Stimulated activated CD4-positive, alpha-beta T cell treated with anti-CD3 and anti-CD28 coated beads, Interleukin-2, amount 100 ng/mL, for 24 hours (primary cell): ENCODE results near the gene GRK4.
A peak's percentile ranks its signal among the peaks of the same experiment; 100 is the strongest.
"Not testable (repeated sequence)": the region's sequence is repeated elsewhere in the genome, so short reads cannot be mapped to it uniquely, and the experiment has no call there.

Experiments used
- DNase-seq, 2 donors: peaks; one replicate each; pipeline ENCODE4 v3.0.0-alpha.2; 2020

The GRK4 gene

DNA sequence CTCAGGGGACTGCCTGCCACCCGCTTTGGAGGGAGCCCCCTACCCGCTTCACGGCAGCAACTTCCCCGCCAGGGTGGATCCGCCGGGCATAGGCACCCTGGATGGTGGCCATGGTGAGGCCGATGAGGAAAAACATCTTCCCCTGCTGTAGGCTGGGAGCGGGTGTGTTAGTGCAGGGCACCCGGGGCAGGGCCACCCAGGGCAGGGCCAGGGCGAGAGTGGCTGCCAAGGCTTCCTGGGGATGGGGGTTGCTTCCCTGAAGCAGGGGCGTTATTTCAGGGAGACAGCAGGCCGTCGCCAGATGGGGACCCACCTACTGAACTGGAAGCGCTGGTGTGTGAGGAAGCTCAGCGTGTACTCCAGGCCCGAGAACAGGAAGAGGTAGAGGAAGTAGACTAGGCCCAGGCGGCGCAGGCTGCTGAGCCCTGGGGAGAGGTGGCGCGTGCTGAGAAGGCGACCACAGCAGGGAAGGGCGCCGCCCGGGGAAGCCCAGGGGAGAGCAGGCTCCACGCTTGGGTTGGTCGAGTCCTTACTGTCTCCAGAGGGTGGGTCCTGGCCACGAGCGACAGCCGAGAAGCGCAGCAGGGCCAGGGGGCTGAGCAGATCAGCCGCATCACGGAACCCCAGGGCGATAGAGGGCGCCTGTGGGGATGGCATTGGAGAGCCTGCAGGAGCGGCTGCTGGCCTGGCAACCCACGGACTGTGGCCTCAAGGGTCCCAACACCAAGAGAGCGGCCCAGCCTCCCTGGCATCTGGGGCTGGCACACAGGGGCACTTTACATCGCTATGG lies 31.7 kb upstream of the GRK4 start:
- DNase-seq: peak; percentile 51 to 62

DNA sequence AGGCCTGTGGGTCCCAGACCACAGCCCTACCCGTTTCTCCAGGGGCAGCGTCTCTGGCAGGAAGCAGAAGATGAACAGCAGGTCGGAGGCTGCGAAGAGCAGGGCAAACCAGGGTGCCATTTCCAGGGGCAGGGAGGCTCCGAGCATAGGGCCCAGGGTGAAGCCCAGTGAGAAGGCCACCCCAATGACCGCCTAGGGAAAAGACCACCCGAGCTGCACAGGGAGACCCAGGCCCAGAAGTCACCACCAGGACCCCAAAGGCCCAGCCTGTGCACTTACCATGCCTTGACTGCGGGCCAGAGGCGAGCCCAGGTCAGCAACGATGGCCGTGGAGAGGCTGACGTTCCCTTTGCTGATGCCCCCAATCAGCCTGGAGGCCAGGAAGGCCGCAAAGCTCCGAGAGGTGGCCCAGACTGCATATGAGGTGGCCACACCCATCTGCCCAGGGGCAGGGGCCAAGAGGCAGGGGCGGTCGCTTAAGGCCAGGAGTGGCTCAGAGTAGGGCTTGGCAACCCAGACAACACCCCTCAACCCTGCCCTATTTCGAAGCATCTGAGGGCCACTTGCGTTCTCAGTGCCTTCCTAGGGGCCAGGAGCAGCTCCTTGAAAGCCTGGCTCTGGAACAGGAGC lies 30.9 kb upstream of the GRK4 start:
- no peak for DNase-seq

DNA sequence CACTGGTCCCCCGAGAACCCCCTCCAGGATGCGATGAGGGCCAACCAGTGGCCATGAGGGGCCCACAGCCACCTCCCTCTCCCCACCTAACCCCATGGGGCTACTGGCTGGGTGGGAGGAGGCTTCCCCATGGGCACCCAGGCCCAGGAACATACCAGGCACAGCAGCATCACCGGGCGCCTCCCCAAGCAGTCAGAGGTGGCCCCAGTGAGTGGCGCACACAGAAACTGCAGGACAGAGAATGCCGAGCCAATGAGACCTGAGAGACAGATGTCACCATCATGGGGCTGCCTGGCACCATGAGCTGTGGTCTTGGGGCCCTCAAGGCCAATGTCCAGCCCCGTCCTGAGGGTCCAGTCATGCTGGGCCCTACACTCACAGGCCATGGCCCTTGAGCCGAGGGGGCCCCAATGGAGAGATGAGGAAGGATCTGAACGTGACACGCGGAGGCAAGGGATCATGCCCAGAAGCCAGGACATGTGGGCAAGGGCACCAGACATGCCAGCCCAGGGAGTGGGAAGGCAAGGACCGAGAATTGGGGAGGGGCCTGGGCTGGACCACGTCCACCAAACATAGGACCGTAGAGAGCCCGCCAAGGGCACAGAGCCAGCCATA lies 30.3 kb upstream of the GRK4 start:
- no peak for DNase-seq

DNA sequence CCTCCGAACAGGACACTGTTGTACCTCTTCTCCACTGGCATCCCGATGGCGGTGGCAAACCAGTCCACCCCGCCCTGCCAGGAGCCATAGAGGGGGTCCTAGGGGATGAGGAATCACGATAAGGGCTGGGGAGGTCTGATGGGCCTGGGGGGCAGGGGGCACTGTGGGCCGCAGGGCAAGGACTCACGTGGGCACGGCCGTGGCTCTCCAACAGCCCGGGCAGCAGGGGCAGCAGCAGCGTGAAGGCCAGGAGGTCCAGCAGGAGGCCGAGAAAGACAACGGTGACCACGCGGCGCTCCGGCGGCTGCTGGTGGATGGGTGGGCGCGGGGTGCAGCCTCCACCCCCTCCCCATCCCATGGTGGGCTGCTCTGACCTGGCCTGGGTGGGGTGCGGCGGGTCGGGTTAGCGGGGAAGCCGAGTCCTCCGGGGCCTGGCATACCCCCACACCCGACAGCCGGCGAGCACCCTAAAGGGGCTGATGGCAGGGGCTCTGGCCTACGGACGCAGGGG lies 29.8 kb upstream of the GRK4 start:
- DNase-seq: no peak

DNA sequence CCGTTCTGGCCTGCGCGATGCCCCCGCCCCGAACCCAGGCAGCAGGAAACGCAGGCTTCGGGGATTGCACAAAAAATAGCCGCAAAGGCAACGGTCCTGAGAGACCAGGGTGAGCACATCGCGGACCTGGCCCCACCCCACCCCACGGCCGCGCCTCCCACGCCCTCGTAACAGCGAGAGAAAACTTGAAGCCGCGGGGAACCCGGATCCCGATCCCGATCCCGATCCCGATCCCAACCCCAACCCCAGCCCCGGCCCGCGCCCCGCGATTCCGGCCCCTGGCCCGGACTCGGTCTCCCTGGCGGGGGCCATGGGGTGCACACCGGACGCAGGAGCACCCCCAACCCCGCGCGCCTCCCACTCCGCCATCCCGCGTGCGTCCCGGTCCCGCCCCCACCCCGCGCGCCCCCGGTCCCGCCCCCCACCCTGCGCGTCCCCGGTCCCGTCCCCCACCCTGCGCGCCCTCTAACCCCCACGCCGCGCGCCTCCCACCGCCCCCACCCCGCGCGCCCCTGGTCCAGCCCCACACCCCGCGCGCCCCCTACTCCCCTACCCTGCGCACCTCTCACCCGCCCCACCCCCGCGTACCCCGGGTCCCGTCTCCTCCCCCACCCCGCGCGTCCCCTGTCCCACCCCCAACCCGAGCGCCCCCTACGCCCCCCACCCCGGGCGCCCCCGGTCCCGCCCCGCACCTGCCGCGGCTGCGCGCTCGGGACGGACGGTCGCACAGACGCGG lies 29.1 kb upstream of the GRK4 start:
- peak; percentile 48 to 66 for DNase-seq

DNA sequence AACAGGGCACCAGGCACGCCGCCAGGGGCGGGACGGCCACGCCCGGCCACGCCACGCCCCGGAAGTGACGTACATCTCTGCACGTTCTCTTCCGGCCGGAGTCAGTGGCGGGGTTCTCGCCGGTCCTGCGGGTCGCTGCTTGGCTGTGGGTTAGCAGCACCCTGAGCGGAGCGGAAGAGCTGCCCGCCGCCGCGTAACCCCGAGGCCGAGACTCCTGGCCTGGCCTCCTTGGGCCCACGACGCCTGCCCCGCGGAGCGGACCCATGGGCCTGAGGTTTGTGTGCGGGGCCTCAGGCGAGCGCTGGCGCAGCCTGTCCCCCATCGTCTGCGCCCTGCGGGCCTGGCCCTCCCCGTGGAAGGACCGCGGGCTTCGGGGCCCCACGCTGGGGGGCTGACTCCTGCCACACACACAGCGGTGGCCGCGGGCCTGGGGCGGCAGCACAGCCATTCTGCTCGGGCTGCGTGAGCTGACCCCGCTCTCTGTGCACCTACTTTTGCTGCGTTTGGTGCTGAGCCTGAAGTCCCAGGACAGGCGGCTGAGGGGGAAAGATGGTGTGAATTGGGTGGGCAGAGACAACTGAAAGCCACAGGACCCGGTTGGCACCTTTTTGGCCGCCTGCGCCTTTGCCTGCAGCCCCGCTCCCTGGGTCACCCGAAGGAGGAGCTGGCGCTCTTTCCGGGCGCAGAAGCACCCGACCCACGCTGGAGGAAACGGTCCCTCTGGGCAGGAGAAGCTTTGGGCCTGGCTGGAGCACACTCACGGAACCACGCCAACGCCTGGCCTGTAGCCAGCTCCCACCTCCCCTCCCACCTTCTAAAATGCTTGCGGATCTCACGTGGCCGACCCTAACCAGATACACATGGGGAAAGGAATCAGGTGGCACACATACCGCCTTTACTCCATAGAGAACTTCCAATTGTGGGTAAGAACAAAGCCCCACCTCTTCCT lies 28.3 kb upstream of the GRK4 start:
- peak; percentile 98 to 99 for DNase-seq

DNA sequence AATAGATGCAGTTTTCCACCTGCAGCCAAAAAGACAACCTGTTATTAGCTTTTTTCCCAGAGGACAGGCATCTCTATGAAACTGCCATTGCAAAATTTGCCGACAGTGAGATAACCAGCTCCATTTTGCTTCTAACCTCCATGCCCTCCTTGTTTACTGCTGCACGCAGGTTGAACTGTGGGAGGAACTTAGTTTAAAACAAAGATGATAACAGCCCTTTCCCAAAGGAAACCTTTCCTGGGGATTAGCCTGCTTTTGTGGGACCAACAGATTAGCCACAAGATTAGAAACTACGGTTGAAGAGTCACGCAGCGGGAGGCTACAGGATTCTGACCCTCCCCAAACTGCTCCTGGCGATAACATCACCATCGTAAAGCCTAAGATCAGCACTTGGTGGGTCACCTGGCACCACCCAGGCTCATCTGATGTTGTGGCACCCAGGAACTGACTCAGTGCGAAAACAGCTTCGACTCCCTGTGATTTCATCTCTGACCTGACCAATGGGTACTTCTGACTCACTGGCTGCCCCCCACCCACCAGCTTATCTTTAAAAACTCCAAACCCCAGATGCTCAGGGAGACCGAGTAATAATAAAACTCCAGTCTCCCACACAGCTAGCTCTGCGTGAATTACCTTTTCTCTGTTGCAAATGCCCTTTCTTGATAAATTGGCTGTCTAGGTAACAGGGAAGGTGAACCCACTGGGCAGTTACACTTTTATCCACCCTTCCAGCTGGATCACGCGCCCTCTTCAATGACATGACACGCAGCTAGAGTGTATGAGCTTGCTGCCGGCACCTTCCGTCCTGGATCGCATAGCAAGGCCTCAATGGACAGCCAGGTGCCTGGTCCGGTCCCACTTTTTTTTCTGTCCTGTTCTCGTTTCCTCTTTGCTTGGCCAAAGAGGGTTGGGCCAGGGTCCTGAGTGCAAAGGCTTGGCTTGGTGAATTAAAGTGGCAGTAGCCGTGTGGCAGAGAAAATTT lies 27.3 kb upstream of the GRK4 start:
- DNase-seq: peak; percentile 78 to 79

DNA sequence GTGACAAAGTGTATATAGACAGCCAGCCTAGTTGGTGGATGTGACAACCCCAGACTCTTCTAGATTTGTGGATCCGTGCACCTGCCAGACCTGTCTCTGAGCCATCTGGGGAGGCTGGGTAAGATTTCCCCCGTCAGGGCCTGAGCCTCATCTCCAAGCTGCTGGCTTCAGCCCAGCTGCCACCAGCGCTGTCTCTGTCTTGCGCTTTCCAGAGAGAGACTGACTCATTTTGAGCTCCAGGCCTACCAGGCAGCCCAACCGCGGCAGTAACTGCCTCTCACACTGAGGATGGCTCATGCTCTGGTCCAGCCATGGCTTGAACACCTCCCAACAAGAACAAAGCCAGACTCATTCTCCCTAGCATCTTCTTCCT lies 26.6 kb upstream of the GRK4 start:
- peak; percentile 66 to 67 for DNase-seq

DNA sequence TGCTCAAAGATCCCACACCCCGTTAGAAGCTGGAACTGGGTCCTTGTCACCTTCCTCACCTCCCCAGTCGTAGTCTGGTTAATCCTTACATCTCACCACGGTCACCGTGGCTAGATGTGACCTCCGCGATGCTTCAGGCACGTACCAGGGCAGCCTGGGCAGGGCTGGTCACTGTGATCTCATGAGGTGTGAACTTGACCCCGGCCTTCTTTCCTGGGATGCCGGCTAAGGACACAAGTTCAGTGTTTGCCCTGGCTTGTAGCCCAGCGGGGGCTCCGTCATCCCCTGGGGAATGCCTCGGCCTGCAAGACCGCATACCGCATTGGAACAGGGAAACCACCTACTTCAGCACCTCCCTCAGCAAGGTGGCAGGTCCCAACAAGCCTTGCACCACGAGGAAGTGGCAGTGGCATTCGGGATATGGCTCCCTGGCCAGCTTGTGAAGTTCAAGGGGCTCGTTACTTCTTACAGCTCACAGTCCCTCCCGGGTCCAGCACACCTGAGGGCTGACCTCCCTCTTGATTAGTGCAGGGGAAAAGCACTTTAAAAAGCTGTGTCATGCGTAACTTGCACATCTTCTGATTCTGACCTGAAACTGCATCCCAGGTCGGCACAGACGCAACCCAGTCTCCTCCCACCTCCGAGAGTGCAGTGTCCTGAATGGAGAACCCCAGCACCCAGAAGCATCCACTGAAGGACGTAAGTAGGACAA lies 26.1 kb upstream of the GRK4 start:
- no peak for DNase-seq

DNA sequence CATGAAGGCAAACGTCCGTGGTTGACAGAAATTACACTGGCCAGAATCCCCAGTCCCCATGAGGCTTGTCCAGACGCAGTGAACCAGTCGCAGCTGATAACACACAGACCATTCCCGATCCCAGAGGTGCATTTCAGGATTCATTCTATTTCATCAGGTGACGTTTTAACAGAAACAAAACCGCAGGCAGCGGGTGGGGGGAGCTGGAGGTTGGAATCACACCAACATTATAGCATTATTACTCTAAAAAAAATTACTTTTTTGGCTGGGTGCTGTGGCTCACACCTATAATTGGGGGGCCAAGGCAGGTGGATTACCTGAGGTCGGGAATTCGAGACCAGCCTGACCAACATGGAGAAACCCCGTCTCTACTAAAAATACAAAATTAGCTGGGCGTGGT lies 25.4 kb upstream of the GRK4 start:
- DNase-seq: no peak

DNA sequence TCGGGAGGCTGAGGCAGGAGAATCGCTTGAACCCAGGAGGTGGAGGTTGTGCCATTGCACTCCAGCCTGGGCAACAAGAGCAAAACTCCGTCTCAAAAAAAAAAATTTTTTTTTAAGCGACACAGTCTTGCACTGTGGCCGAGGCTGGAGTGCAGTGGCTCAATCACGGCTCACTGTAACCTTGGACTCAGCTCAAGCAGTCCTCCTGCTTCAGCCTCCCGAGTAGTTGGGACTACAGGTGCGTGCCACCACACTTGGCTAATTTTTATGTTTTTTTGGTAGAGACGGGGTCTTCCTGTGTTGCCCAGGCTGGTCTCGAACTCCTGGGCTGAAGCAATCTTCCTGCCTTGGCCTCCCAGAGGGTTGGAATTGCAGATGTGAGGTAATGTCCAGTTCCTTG lies 25.0 kb upstream of the GRK4 start:
- not testable (repeated sequence) for DNase-seq

DNA sequence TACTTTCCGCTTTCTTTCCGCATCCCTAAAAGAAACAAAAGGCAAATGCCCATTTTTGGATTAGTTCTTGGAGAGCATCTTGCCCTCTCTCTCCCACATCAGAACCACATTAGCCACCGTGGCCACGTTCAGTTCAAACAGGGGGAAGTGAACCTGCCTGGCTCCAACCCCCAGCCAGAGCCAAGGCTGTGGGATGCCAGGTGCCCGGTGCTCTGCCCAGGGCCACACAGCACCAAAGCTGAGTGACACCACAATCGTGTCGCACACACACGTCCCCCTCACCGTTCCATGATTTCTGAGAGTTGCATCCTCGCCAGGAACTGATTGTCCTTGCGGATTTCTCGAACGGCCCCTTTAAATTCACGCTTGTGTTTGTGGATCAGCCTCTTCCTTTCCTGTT lies 24.5 kb upstream of the GRK4 start:
- DNase-seq: no peak

DNA sequence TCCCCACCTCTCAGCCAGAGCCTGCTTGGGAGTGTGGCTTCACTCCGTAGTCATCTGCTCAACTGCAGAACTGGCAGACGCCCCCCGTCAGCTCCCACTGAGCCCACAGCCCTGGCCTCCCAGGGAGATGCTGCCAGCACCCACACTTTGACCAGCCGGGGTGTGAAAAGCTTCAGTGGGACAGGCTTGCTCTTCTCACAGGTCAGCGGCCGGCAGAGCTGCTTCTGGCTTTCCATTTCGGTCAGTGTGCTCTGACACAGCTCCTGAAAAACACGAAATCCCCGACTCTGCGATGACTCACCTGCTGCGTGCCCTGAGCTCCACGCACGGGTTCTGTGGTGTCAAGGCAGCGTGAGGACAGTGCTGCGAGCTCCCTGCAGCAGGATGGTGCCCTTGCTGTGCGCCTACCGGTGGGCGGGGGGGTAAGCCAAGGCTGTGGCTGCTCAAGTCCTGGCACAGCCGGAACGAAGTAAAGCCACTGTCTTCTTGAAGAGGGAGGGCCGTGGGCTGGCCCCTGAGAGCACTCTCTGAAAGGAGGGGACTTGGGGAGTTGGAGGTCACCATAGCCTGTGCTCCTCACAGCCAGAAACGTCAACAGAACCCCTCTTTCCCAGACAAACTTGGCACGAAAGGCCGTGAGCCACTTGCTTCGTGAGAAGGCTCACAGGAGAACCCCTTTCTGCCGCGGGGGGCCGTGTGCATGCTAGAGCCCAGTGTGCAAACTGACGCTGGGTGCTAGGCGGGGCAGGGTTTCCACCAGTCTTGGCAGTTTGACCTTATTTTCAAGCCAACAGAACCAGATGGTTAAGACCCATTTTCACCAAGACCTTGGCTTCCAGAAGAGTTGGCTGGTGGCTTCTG lies 23.8 kb upstream of the GRK4 start:
- DNase-seq: peak in 1 of 2 donors; percentile 37

DNA sequence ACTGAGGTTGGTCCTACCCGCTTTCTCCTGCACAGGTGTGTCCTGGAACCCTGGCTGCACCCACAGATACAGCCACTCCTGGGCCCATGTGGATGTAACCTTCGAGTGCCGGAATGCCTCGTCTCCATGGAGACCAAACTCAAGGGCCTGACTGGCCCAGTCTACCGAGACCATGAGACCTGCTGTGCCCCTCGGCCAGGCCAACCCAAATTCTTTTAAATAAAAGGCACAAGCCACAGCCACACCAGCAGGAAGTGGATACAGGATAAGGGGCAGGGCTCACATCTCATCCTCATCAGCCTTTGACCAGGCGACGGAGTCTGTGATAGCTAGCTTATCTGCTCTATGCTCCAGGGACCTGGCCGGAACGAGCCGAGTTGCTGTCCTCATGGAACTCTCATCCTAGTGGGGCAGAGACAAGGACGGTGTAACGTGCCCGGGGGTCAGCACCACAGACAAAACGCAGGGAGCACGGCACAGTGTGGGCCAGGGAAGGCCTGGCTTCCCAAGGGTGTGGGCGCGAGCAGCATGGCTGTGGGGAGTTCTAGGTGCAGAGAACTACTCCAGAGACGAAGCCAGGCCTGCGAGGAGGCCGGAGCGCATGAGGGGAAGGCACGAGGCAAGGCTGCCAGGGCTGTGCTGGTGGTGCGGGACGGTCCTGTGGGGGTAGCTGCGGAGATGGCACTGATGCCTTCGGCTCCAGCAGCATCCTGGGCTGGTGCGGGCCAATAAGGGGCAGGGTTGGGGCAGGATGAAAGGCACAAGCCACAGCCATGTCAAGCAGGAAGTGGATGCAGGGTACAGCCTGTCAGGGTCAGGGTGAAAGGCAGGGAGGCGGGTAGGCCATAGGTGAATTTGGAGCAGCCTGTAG lies 22.9 kb upstream of the GRK4 start:
- DNase-seq: peak in 1 of 2 donors; percentile 17

DNA sequence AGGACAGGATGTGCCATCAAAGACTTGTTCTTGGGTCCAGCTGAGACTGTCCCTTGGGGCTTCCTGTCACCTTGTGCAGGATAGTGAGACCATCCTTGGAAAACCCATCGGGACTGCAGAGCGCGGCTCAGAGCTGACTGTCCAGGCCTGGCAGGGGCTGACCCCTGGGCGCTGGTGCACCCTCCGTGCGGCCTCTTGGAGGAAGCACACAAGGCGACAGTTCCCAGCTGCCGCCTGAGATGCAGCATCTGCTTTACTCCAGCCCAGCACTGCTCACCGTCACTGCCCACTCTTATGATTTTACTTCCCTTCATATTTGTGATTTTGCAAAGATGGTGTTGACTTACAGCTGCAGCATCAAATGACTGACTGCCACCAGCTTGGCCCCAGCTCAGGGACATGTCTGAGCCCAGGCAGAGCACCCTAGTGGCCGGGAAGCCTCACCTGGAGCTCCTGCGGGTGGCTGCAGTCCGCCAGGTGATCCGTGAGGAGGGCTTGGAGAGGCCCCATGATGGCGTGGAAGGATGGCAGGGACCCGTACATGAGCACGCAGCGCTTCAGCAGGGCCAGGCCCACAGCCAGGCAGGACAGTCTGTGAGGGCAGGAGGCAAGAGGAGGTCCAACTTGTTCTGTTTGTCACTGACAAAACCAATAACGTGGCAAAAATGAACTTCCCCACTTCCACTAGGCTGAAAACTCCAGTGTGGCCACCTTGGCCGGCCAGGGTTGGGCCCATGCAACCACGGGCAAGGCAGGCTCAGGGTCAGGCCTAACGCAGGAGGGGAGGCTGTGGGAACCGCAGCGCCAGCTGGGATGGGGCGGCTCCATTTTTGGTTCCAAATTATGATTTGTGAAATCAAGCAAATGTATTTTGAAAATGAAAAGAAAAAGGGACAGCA lies 22.0 kb upstream of the GRK4 start:
- peak in 1 of 2 donors; percentile 17 for DNase-seq

DNA sequence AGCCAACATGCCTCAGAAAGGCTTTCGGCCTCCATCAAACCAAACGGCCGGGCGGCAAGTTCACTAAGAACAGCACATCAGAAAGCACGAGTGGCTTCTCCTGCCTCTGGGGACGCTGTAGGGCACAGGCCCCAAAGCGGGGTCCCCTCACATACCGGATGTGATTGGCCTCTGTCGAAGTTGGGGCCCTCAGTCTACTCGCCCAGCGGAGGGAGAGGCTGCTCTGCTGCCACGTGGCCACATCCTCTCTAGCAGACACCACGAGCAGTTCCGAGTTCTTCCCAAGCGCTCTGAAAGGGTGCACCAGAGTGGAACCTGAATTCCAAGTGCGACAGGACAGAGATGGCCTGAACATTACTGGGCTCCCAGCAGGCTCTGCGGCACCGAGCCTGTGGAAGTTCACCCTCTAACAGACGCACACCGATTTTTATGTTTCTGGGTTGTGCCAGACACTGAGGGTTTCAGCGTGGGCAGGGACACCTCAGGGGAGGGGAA lies 21.3 kb upstream of the GRK4 start:
- DNase-seq: peak in 1 of 2 donors; percentile 17
